ENCODE results near the gene FGF1. TPM values are rescaled to one million over a fixed set of nuclear protein-coding genes. Genes with fewer than 3 reads are reported as not detected.

Gene FGF1
- total and polyA plus RNA-seq, 2 donors (not counting 3 experiments of a cell fraction or from before 2014, with no cell fraction given), result not detected

DNA sequence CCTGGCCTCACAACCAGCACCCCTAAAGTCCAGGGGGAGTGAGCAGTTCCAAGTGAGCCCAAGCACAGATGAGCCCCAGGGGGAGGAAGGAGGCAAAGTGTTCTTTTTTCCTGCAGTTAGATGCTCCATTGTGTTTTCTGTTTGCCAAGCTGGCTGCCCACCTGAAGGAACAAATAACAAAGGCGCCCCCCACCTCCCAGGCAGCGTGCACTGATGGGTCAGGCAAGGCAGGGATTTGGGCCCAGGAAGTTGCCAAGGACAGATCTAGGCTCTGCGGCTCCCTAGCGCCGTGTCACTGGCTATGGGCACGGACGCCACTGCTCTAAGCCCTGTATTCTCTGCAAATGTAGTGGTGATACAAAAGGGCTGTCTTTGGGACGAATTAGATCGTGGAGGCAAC is 21.8 kb downstream of the FGF1 start:
- Histone ChIP-seq H3K79me2 (ENCODE audit: control insufficient read depth, insufficient read depth, low read length) (no peaks in the 10 kb centered on the region), H3K4me3 (replicated peaks in 1 of 3; ENCODE audit: insufficient read depth in 1 of 3, low read depth in 1 of 3, low read length in 3 of 3) (no peak overlapping the region), H3K9me1 (replicated peaks; ENCODE audit: control insufficient read depth, extremely low read depth, insufficient read depth, low read length) (no peaks in the 10 kb centered on the region), H3K27me3 (ENCODE audit: control insufficient read depth in 2 of 2, insufficient read depth in 2 of 2, low read length in 2 of 2) (peaks cover 13 to 20% of the 10 kb centered on the region in 2 experiments), H4K20me1 (replicated peaks; ENCODE audit: control insufficient read depth, extremely low read depth, insufficient read depth, low read length) (no peaks in the 10 kb centered on the region), H2AFZ (ENCODE audit: low read depth, low read length) (no peak overlapping the region), H3K4me2 (ENCODE audit: insufficient read depth, low read length) (no peak overlapping the region), H3K4me1 (ENCODE audit: control insufficient read depth, extremely low read depth, insufficient read depth, low read length) (no peaks in the 10 kb centered on the region), H3K9ac (replicated peaks; ENCODE audit: extremely low read depth, insufficient read depth, low read length) (no peak overlapping the region), H3K27ac (ENCODE audit: insufficient read depth, low read depth, low read length) (no peak overlapping the region), H3K9me3 (replicated peaks; ENCODE audit: control insufficient read depth, insufficient read depth, low read length) (no peaks in the 10 kb centered on the region), H3K36me3 (ENCODE audit: control insufficient read depth in 2 of 2, extremely low read depth in 1 of 2, insufficient read depth in 2 of 2, low read length in 2 of 2) (no peaks in the 10 kb centered on the region)
- BruUV-seq (replicated peaks), result no TSS peak
- no peak for TF ChIP-seq MYC (IDR thresholded peaks at IDR 0.05; ENCODE audit: low read depth, low read length)
- no peak for TF ChIP-seq POLR2AphosphoS5 (IDR thresholded peaks at IDR 0.05; ENCODE audit: insufficient read depth, low read depth, low read length)
- TF ChIP-seq EZH2 (IDR thresholded peaks at IDR 0.05; ENCODE audit: borderline replicate concordance, low read depth, low read length, severe bottlenecking), result no peak
- TF ChIP-seq, protein P1, sequence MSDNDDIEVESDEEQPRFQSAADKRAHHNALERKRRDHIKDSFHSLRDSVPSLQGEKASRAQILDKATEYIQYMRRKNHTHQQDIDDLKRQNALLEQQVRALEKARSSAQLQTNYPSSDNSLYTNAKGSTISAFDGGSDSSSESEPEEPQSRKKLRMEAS (IDR thresholded peaks at IDR 0.05; ENCODE audit: insufficient read depth, insufficient read length), result no peak
- TF ChIP-seq POLR2A (IDR thresholded peaks at IDR 0.05; ENCODE audit: low read depth, low read length), result no peak
- TF ChIP-seq FOS (IDR thresholded peaks at IDR 0.05; ENCODE audit: borderline replicate concordance, insufficient read depth, low read length), result no peak
- TF ChIP-seq, protein P2, sequence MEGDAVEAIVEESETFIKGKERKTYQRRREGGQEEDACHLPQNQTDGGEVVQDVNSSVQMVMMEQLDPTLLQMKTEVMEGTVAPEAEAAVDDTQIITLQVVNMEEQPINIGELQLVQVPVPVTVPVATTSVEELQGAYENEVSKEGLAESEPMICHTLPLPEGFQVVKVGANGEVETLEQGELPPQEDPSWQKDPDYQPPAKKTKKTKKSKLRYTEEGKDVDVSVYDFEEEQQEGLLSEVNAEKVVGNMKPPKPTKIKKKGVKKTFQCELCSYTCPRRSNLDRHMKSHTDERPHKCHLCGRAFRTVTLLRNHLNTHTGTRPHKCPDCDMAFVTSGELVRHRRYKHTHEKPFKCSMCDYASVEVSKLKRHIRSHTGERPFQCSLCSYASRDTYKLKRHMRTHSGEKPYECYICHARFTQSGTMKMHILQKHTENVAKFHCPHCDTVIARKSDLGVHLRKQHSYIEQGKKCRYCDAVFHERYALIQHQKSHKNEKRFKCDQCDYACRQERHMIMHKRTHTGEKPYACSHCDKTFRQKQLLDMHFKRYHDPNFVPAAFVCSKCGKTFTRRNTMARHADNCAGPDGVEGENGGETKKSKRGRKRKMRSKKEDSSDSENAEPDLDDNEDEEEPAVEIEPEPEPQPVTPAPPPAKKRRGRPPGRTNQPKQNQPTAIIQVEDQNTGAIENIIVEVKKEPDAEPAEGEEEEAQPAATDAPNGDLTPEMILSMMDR (IDR thresholded peaks at IDR 0.05; ENCODE audit: extremely low read depth in 1 of 2, insufficient read depth in 1 of 2, low read depth in 1 of 2, low read length in 2 of 2), result no peak
- TF ChIP-seq GATA2 (IDR thresholded peaks at IDR 0.05; ENCODE audit: insufficient read depth, insufficient read length, low read depth, low read length), result no peak
- TF ChIP-seq JUN (IDR thresholded peaks at IDR 0.05; ENCODE audit: borderline replicate concordance, insufficient read depth, insufficient read length, low read depth), result no peak
- ChIA-PET POLR2A (no interaction called here), CTCF (interaction anchor here (1.0 to 3.3 kb wide), 5 partner anchors 8 to 225 kb away, joined by 3 to 23 read pairs (median 4); partner anchors contain the start of gene FGF1)
- dilution Hi-C loops (cut with MboI; ENCODE audit: extremely low pct_ligation_motif_present, low sequenced_read_pairs), result no loop called here
- FAIRE-seq (no peak), DNase-seq (ENCODE audit: low read depth, low spot score) (no peak)
- intact Hi-C loops (cut with micrococcal nuclease), result no loop called here

Data from endothelial cell of umbilical vein (primary cell).